GM23248 (cell line): ENCODE results near the gene MGAT4C. TPM values are rescaled to one million over a fixed set of nuclear protein-coding genes. Genes with fewer than 3 reads are reported as not detected.

Experiments used
- DNase-seq: peaks from one replicate; pipeline ENCODE4 v3.0.0-alpha.2; 2015
- H2AFZ ChIP-seq: fragments of 200-600 bp; sonication (generic); 2 replicates; pipeline ENCODE4 v1.6.1; 2016; ENCODE audit warnings: antibody characterized with exemption
- H3F3A ChIP-seq: fragments of 200-600 bp; sonication (generic); 2 replicates; pipeline ENCODE4 v1.6.1; 2016; ENCODE audit warnings: mild to moderate bottlenecking, antibody characterized with exemption, mixed run types; ENCODE audit not compliant: insufficient read depth
- H3K27ac ChIP-seq: fragments of 200-600 bp; sonication (generic); 2 replicates; pipeline ENCODE4 v1.5.1; 2016; ENCODE audit warnings: mild to moderate bottlenecking
- H3K27me3 ChIP-seq: fragments of 200-600 bp; sonication (generic); replicated peaks from 2 replicates; pipeline ENCODE4 v1.6.1; 2016; ENCODE audit warnings: mild to moderate bottlenecking; ENCODE audit not compliant: insufficient read depth
- H3K36me3 ChIP-seq: fragments of 200-600 bp; sonication (generic); 2 replicates; pipeline ENCODE4 v1.6.1; 2016; ENCODE audit warnings: low read depth, mild to moderate bottlenecking
- H3K4me1 ChIP-seq: fragments of 200-600 bp; sonication (generic); 2 replicates; pipeline ENCODE4 v1.6.1; 2016; ENCODE audit warnings: mild to moderate bottlenecking; ENCODE audit not compliant: insufficient read depth
- H3K4me2 ChIP-seq: fragments of 200-600 bp; sonication (generic); one replicate; pipeline ENCODE4 v1.6.1; 2016; ENCODE audit warnings: mild to moderate bottlenecking; ENCODE audit not compliant: unreplicated experiment
- H3K4me3 ChIP-seq: fragments of 200-600 bp; sonication (generic); 2 replicates; pipeline ENCODE4 v1.5.1; 2016; ENCODE audit warnings: mild to moderate bottlenecking
- H3K79me2 ChIP-seq: fragments of 200-600 bp; sonication (generic); 2 replicates; pipeline ENCODE4 v1.6.1; 2016; ENCODE audit warnings: mild to moderate bottlenecking; ENCODE audit not compliant: insufficient read depth
- H3K9ac ChIP-seq: fragments of 200-600 bp; sonication (generic); 2 replicates; pipeline ENCODE4 v1.6.1; 2016; ENCODE audit warnings: mild to moderate bottlenecking
- H3K9me2 ChIP-seq: fragments of 200-600 bp; sonication (generic); 2 replicates; pipeline ENCODE4 v1.6.1; 2016; ENCODE audit warnings: mixed run types, mild to moderate bottlenecking, moderate library complexity; ENCODE audit not compliant: insufficient read depth
- H3K9me3 ChIP-seq: fragments of 200-600 bp; sonication (generic); one replicate; pipeline ENCODE4 v1.6.1; 2017; ENCODE audit warnings: low read depth
- H4K20me1 ChIP-seq: fragments of 200-600 bp; sonication (generic); 2 replicates; pipeline ENCODE4 v1.6.0; 2016; ENCODE audit not compliant: insufficient read depth
- EZH2 ChIP-seq: fragments of 200-600 bp; sonication (generic); IDR thresholded peaks from 2 replicates; pipeline ENCODE4 v1.6.1; 2018; ENCODE audit warnings: antibody characterized with exemption, mild to moderate bottlenecking; ENCODE audit not compliant: insufficient read depth, poor library complexity, severe bottlenecking
- EZH2phosphoT487 ChIP-seq: fragments of 200-600 bp; sonication (generic); IDR thresholded peaks from 2 replicates; pipeline ENCODE4 v1.6.1; 2018; ENCODE audit warnings: antibody characterized with exemption, moderate library complexity, mild to moderate bottlenecking, low read depth; ENCODE audit not compliant: insufficient read depth
- WGBS, 2 experiments: methylation state at CpG; one replicate each; pipeline ENCODE4 v1.1.6; 2015 to 2017; ENCODE audit warnings: low lambda C conversion rate in 2 of 2, low coverage in 1 of 2; ENCODE audit errors: missing lambda C conversion rate in 2 of 2; 5-methylcytosine and 5-hydroxymethylcytosine counted together
- in situ Hi-C: fragments of 300-500 bp; cut with MboI; formaldehyde crosslinking; loops from 2 replicates; pipeline ENCODE4 v1.15.0; 2020
- polyA plus RNA-seq: library from polyadenylated mRNA; unstranded; fragments of >200 nt; fragmentation: Nextera tagmentation; extraction: Ambion mirVana; gene quantifications from 2 replicates; pipeline ENCODE4 v1.2.1, GENCODE V29; 2016
- total RNA-seq: library from RNA; depleted of rRNA; stranded (reverse); fragments of >200 nt; shearing (Covaris generic); gene quantifications from 2 replicates; pipeline ENCODE4 v1.2.3, GENCODE V29; 2014

Gene MGAT4C
- total and polyA plus RNA-seq, 2 experiments from 2014 or later = not detected

DNA sequence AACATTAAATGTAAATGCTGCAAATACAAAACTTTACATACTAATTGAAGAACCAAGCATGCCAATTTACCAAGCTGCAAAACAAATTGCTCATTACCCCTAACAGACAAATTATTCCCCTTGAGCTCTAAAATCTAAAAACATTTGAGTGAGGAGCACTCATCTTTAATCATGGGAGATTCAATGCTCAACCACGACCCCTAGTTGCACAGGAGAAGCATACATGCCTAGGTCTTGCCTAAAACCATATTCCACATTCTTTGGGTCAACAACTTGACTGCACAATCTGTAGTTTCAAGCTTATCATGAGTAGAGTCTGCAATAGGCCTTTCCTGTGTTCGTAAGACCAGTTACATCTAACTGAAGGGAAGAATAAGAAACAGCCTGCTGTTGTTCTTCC is 69.7 kb downstream of the MGAT4C start:
- H3K27me3 ChIP-seq = no peaks in the 10 kb centered on the region
- in situ Hi-C loops = no loop called here
- DNase-seq = no peak
- H3K9ac ChIP-seq = no peak overlapping the region
- TF ChIP-seq EZH2 (no peak), EZH2phosphoT487 (no peak)
- H3K4me2 ChIP-seq = no peak overlapping the region
- no peaks in the 10 kb centered on the region for H3K9me2 ChIP-seq
- no peak overlapping the region for H3K27ac ChIP-seq
- WGBS, 2 experiments = 2 to 3% methylated on average over 2 of the region's 2 CpGs
- no peaks in the 10 kb centered on the region for H3K4me1 ChIP-seq
- no peak overlapping the region for H2AFZ ChIP-seq
- H3K79me2 ChIP-seq = no peaks in the 10 kb centered on the region
- H4K20me1 ChIP-seq = no peaks in the 10 kb centered on the region
- no peaks in the 10 kb centered on the region for H3K9me3 ChIP-seq
- H3K36me3 ChIP-seq = no peaks in the 10 kb centered on the region
- H3K4me3 ChIP-seq = no peak overlapping the region
- no peaks in the 10 kb centered on the region for H3F3A ChIP-seq

DNA sequence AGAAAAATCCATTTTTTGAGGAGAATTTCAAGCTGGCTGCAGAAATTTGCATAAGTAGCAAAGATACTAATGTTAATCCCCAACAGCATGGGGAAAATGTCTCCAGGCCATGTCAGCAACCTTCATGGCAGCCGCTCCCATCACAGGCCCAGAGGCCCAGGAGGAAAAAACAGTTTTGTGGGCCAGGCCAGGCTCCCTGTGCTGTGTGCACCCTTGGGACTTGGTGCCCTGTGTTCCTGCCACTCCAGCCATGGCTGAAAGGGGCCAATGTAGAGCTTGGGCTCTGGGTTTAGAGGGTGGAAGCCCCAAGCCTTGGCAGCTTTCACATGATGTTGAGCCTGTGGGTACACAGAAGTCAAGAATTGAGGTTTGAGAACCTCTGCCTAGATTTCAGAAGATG is 76.3 kb downstream of the MGAT4C start:
- Histone ChIP-seq H4K20me1 (no peaks in the 10 kb centered on the region), H2AFZ (no peak overlapping the region), H3K27ac (no peak overlapping the region), H3F3A (no peaks in the 10 kb centered on the region), H3K9ac (no peak overlapping the region), H3K4me3 (no peak overlapping the region), H3K9me2 (no peaks in the 10 kb centered on the region), H3K36me3 (no peaks in the 10 kb centered on the region), H3K9me3 (no peaks in the 10 kb centered on the region), H3K4me2 (no peak overlapping the region), H3K27me3 (no peaks in the 10 kb centered on the region), H3K4me1 (no peaks in the 10 kb centered on the region), H3K79me2 (no peaks in the 10 kb centered on the region)
- DNase-seq = no peak
- TF ChIP-seq EZH2phosphoT487 (no peak), EZH2 (no peak)
- in situ Hi-C loops = no loop called here
- 9 to 10% methylated on average over 1 of the region's 1 CpG for WGBS, 2 experiments

DNA sequence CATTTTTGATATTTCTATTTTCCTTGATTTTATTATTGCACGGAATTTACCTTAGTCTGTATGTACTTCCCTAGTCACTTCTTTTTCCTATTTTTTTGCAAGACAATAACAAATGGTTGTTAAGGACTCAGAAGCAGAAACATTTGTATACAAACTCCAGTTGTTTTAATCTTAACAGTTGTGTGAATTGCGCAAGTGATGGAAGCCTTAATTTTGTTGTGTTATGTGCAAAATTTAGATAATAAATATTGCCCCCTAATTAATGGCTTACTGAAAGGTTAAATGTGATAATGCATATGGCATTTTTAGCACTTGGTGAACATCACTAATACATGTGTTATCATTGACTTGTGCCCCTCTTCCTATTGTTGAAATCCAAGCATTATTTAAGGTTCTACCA is 82.0 kb downstream of the MGAT4C start:
- no peaks in the 10 kb centered on the region for H4K20me1 ChIP-seq
- DNase-seq = no peak
- no peak overlapping the region for H3K4me3 ChIP-seq
- in situ Hi-C loops = no loop called here
- H3K9me2 ChIP-seq = no peaks in the 10 kb centered on the region
- H3K4me2 ChIP-seq = no peak overlapping the region
- H3F3A ChIP-seq = no peaks in the 10 kb centered on the region
- no peaks in the 10 kb centered on the region for H3K79me2 ChIP-seq
- 51 to 60% methylated on average over 2 of the region's 2 CpGs for WGBS, 2 experiments
- H2AFZ ChIP-seq = no peak overlapping the region
- no peaks in the 10 kb centered on the region for H3K4me1 ChIP-seq
- peaks cover 3% of the 10 kb centered on the region for H3K9me3 ChIP-seq
- H3K9ac ChIP-seq = no peak overlapping the region
- no peaks in the 10 kb centered on the region for H3K36me3 ChIP-seq
- no peak overlapping the region for H3K27ac ChIP-seq
- no peak for TF ChIP-seq EZH2
- TF ChIP-seq EZH2phosphoT487 = no peak
- H3K27me3 ChIP-seq = no peaks in the 10 kb centered on the region

DNA sequence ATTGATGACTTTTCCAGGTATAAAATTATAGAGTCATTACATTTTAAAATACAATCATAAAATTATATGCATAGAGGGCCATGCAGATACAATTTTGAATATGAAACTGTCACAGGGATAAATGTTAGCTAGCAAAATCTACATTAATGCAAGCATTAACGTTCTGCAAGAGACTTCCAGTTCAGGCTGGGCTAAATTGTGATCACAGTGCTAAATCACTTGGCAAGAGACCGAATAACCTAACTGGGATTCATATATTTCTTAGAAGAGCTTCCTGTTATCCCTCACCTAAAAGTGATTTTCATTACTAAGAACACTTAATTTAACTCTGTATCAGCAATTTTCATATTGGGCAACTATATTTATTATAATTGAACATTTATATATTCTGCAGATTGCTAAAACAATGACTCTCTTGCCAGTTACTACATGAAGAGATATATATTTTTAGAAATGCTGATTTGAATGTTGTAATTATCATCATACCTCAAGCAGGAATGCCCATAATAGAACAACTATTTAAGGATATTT is 83.2 kb downstream of the MGAT4C start:
- in situ Hi-C loops = no loop called here
- H3K9me2 ChIP-seq = no peaks in the 10 kb centered on the region
- 11 to 15% methylated on average over 2 of the region's 2 CpGs for WGBS, 2 experiments
- TF ChIP-seq EZH2phosphoT487 = no peak
- TF ChIP-seq EZH2 = no peak
- no peak for DNase-seq
- no peak overlapping the region for H3K4me2 ChIP-seq
- H3K27ac ChIP-seq = no peak overlapping the region
- H2AFZ ChIP-seq = no peak overlapping the region
- no peaks in the 10 kb centered on the region for H3K36me3 ChIP-seq
- H4K20me1 ChIP-seq = no peaks in the 10 kb centered on the region
- no peaks in the 10 kb centered on the region for H3F3A ChIP-seq
- no peaks in the 10 kb centered on the region for H3K79me2 ChIP-seq
- H3K9me3 ChIP-seq = peaks cover 3% of the 10 kb centered on the region
- no peak overlapping the region for H3K4me3 ChIP-seq
- no peaks in the 10 kb centered on the region for H3K4me1 ChIP-seq
- no peaks in the 10 kb centered on the region for H3K27me3 ChIP-seq
- no peak overlapping the region for H3K9ac ChIP-seq

DNA sequence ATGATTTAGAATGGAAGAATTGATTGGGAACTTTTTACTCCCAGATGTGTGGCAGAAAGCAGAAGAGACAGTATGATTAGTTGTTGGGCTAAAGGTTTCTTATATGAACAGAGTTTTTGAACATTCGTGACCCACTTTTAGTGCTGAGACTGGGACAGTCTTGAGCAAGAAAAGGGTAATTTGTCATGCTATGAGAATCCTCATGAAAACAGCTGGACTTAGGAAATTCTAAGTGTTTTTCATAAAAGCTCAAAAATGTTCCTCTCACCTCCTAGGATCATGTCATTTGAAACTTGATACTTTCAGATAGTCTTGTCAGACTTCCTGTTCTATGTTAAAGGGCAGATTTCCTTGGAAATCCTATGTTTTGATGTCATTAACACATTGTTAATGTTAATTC is 86.1 kb downstream of the MGAT4C start:
- Histone ChIP-seq H3K27ac (no peak overlapping the region), H3K4me1 (no peaks in the 10 kb centered on the region), H3K9me3 (peaks cover 3% of the 10 kb centered on the region), H3K9me2 (no peaks in the 10 kb centered on the region), H3K9ac (no peak overlapping the region), H2AFZ (no peak overlapping the region), H3K4me3 (no peak overlapping the region), H3K27me3 (no peaks in the 10 kb centered on the region), H3F3A (no peaks in the 10 kb centered on the region), H4K20me1 (no peaks in the 10 kb centered on the region), H3K79me2 (no peaks in the 10 kb centered on the region), H3K4me2 (no peak overlapping the region), H3K36me3 (no peaks in the 10 kb centered on the region)
- 6 to 19% methylated on average over 1 of the region's 1 CpG for WGBS, 2 experiments
- in situ Hi-C loops = no loop called here
- TF ChIP-seq EZH2 (no peak), EZH2phosphoT487 (no peak)
- no peak for DNase-seq
